Measurements from ENCODE around the gene CR1. TPM values are rescaled to one million over a fixed set of nuclear protein-coding genes. Genes with fewer than 3 reads are reported as not detected.

CR1 gene
- total RNA-seq: under 1 TPM; 0.02 to 0.05 TPM

- intact Hi-C loops (cut with DNase I, micrococcal nuclease): loop anchor here in 1 of 2 experiments (5.0 kb wide), 3 partner anchors 44 to 504 kb away; partner anchors contain the start of gene CR2
- DNase-seq (peak; percentile 49), ATAC-seq (peak; percentile 34)
- ChIA-PET POLR2A (interaction anchor here (0.6 kb wide), 1 partner anchor 49 kb away, joined by 3 read pairs; no protein-coding TSS in a partner anchor), CTCF (interaction anchor here (0.8 to 1.0 kb wide), 3 partner anchors 174 to 415 kb away, joined by 3 read pairs; partner anchors contain the start of gene CD55)
- no peak within 1 kb of the TSS for H3K27ac Mint-ChIP-seq
- peaks cover 23% of the 10 kb centered on the region for H3K4me1 Mint-ChIP-seq
- H3K4me3 Mint-ChIP-seq: peak within 1 kb of the TSS; percentile 56
- no peaks in the 10 kb centered on the region for H3K36me3 Mint-ChIP-seq (ENCODE audit: low read depth)
- peaks cover 24% of the 10 kb centered on the region for H3K27me3 Mint-ChIP-seq
- no peaks in the 10 kb centered on the region for H3K9me3 Mint-ChIP-seq (ENCODE audit: low read depth)
These were observed at the start of gene CR1 for GRCh38 chr1:207495801-207496792. TSS of gene CR1 (plus strand) at chr1:207496157. CDS start at chr1:207496268, 111 bp downstream.

GRCh38 chr1:207453710-207454045 is 42.3 kb upstream of the CR1 start:
- intact Hi-C loops (cut with DNase I, micrococcal nuclease): loop anchor here (2.0 to 5.0 kb wide), 2 partner anchors 44 to 45 kb away; partner anchors contain the start of gene CR1 (in 1 of the 2)
- no peak for DNase-seq
- POLR2A ChIA-PET: interaction anchor here (1.3 kb wide), 1 partner anchor 132 kb away, joined by 6 read pairs; the partner anchor contains the start of gene CD55
- Mint-ChIP-seq H3K27me3 (peaks cover 25% of the 10 kb centered on the region), H3K4me1 (peaks cover 12% of the 10 kb centered on the region), H3K36me3 (ENCODE audit: low read depth) (no peaks in the 10 kb centered on the region), H3K9me3 (ENCODE audit: low read depth) (no peaks in the 10 kb centered on the region), H3K4me3 (peak overlapping the region; percentile 53), H3K27ac (no peak overlapping the region)
- no peak for ATAC-seq
- CTCF ChIA-PET: interaction anchor here (0.6 to 0.8 kb wide), 3 partner anchors 30 to 446 kb away, joined by 3 read pairs; no protein-coding TSS in a partner anchor

- intact Hi-C loops (cut with DNase I, micrococcal nuclease): loop anchor here (2.0 to 5.0 kb wide), 2 partner anchors 43 to 44 kb away; partner anchors contain the start of gene CR1 (in 1 of the 2)
- Mint-ChIP-seq H3K9me3 (ENCODE audit: low read depth) (no peaks in the 10 kb centered on the region), H3K27me3 (peaks cover 25% of the 10 kb centered on the region), H3K27ac (peak within 1 kb of the TSS; percentile 7), H3K36me3 (ENCODE audit: low read depth) (no peaks in the 10 kb centered on the region), H3K4me3 (peak within 1 kb of the TSS; percentile 53), H3K4me1 (peaks cover 12% of the 10 kb centered on the region)
- ChIA-PET POLR2A (interaction anchor here (1.3 kb wide), 1 partner anchor 133 kb away, joined by 6 read pairs; the partner anchor contains the start of gene CD55), CTCF (interaction anchor here (0.6 to 1.2 kb wide), 6 partner anchors 20 to 576 kb away, joined by 3 to 6 read pairs (median 3); no protein-coding TSS in a partner anchor)
- peak; percentile 83 for ATAC-seq
- peak; percentile 73 for DNase-seq
These were observed 41.7 kb upstream of the CR1 start, which contains the start of gene CR2 for GRCh38 chr1:207454046-207454964. TSS of gene CR2 (plus strand) at chr1:207454328. CDS start at chr1:207454419, 91 bp downstream.

- no peak overlapping the region for H3K27ac Mint-ChIP-seq
- ATAC-seq (peak; percentile 16), DNase-seq (no peak)
- intact Hi-C loops (cut with DNase I, micrococcal nuclease): loop anchor here in 1 of 2 experiments (2.0 kb wide), 1 partner anchor 44 kb away; no protein-coding TSS in a partner anchor
- POLR2A ChIA-PET: no interaction called here
- H3K9me3 Mint-ChIP-seq (ENCODE audit: low read depth): no peaks in the 10 kb centered on the region
- CTCF ChIA-PET: interaction anchor here (1.0 to 1.5 kb wide), 3 partner anchors 45 to 577 kb away, joined by 3 to 6 read pairs (median 4); partner anchors contain the start of gene CD55
- peaks cover 21% of the 10 kb centered on the region for H3K4me1 Mint-ChIP-seq
- peaks cover 20% of the 10 kb centered on the region for H3K27me3 Mint-ChIP-seq
- H3K36me3 Mint-ChIP-seq (ENCODE audit: low read depth): no peaks in the 10 kb centered on the region
- peak overlapping the region; percentile 53 for H3K4me3 Mint-ChIP-seq
These were observed 40.7 kb upstream of the CR1 start for GRCh38 chr1:207455183-207455754.

- POLR2A ChIA-PET: no interaction called here
These were observed 37.5 kb upstream of the CR1 start for GRCh38 chr1:207458414-207458813.

GRCh38 chr1:207459008-207459407 is 36.9 kb upstream of the CR1 start:
- H3K27me3 Mint-ChIP-seq: peaks cover 7% of the 10 kb centered on the region
- H3K4me1 Mint-ChIP-seq: peaks cover 46% of the 10 kb centered on the region
- ChIA-PET POLR2A (no interaction called here), CTCF (no interaction called here)
- ATAC-seq: no peak
- peak; percentile 17 for DNase-seq
- H3K27ac Mint-ChIP-seq: no peak overlapping the region
- H3K36me3 Mint-ChIP-seq (ENCODE audit: low read depth): no peaks in the 10 kb centered on the region
- no peaks in the 10 kb centered on the region for H3K9me3 Mint-ChIP-seq (ENCODE audit: low read depth)
- intact Hi-C loops (cut with DNase I, micrococcal nuclease): no loop called here
- H3K4me3 Mint-ChIP-seq: no peak overlapping the region

More at GRCh38 chr1:207458414-207458813, 37.5 kb upstream of the CR1 start:
- no peaks in the 10 kb centered on the region for H3K36me3 Mint-ChIP-seq (ENCODE audit: low read depth)
- intact Hi-C loops (cut with DNase I, micrococcal nuclease): no loop called here
- no peak overlapping the region for H3K27ac Mint-ChIP-seq
- H3K9me3 Mint-ChIP-seq (ENCODE audit: low read depth): no peaks in the 10 kb centered on the region
- ATAC-seq (no peak), DNase-seq (no peak)
- peaks cover 43% of the 10 kb centered on the region for H3K4me1 Mint-ChIP-seq
- H3K27me3 Mint-ChIP-seq: peaks cover 10% of the 10 kb centered on the region
- no peak overlapping the region for H3K4me3 Mint-ChIP-seq
- CTCF ChIA-PET: interaction anchor here (1.0 kb wide), 1 partner anchor 51 kb away, joined by 3 read pairs; no protein-coding TSS in a partner anchor

- Mint-ChIP-seq H3K27me3 (no peaks in the 10 kb centered on the region), H3K36me3 (ENCODE audit: low read depth) (no peaks in the 10 kb centered on the region), H3K27ac (no peak overlapping the region), H3K4me1 (peaks cover 38% of the 10 kb centered on the region), H3K9me3 (ENCODE audit: low read depth) (no peaks in the 10 kb centered on the region), H3K4me3 (no peak overlapping the region)
- peak; percentile 34 for ATAC-seq
- ChIA-PET POLR2A (no interaction called here), CTCF (no interaction called here)
- DNase-seq: no peak
- intact Hi-C loops (cut with DNase I, micrococcal nuclease): no loop called here
These were observed 34.3 kb upstream of the CR1 start for GRCh38 chr1:207461649-207462048.

- H3K27me3 Mint-ChIP-seq: peaks cover 1% of the 10 kb centered on the region
- ATAC-seq: peak; percentile 42
- CTCF ChIA-PET: no interaction called here
- no peaks in the 10 kb centered on the region for H3K9me3 Mint-ChIP-seq (ENCODE audit: low read depth)
- H3K4me1 Mint-ChIP-seq: peaks cover 38% of the 10 kb centered on the region
- no peaks in the 10 kb centered on the region for H3K36me3 Mint-ChIP-seq (ENCODE audit: low read depth)
- H3K4me3 Mint-ChIP-seq: no peak overlapping the region
- POLR2A ChIA-PET: no interaction called here
- H3K27ac Mint-ChIP-seq: no peak overlapping the region
- no peak for DNase-seq
- intact Hi-C loops (cut with DNase I, micrococcal nuclease): no loop called here
These were observed 33.4 kb upstream of the CR1 start for GRCh38 chr1:207462535-207462934.

GRCh38 chr1:207463021-207463420 is 32.9 kb upstream of the CR1 start:
- ChIA-PET POLR2A (no interaction called here), CTCF (no interaction called here)
- Mint-ChIP-seq H3K4me1 (peaks cover 38% of the 10 kb centered on the region), H3K4me3 (no peak overlapping the region), H3K27ac (no peak overlapping the region), H3K36me3 (ENCODE audit: low read depth) (no peaks in the 10 kb centered on the region), H3K9me3 (ENCODE audit: low read depth) (no peaks in the 10 kb centered on the region), H3K27me3 (peaks cover 1% of the 10 kb centered on the region)
- DNase-seq (no peak), ATAC-seq (peak; percentile 75)
- intact Hi-C loops (cut with DNase I, micrococcal nuclease): no loop called here

GRCh38 chr1:207463571-207463970 is 32.4 kb upstream of the CR1 start:
- intact Hi-C loops (cut with DNase I, micrococcal nuclease): no loop called here
- ChIA-PET POLR2A (no interaction called here), CTCF (interaction anchor here (1.1 kb wide), 1 partner anchor 27 kb away, joined by 3 read pairs; no protein-coding TSS in a partner anchor)
- Mint-ChIP-seq H3K4me3 (no peak overlapping the region), H3K36me3 (ENCODE audit: low read depth) (no peaks in the 10 kb centered on the region), H3K9me3 (ENCODE audit: low read depth) (no peaks in the 10 kb centered on the region), H3K4me1 (peaks cover 38% of the 10 kb centered on the region), H3K27ac (no peak overlapping the region), H3K27me3 (peaks cover 3% of the 10 kb centered on the region)
- ATAC-seq (no peak), DNase-seq (no peak)
